Fibroblast of pulmonary artery (primary cell): Measurements from ENCODE around the gene MAP7.

Experiments
- DNase-seq: peaks from one replicate; pipeline ENCODE4 v3.0.0-alpha.2; 2010; ENCODE audit warnings: low read depth
- H3K4me3 ChIP-seq: replicated peaks from 2 replicates; pipeline ENCODE4 v1.5.1; 2011; ENCODE audit warnings: low read depth, mild to moderate bottlenecking, control low read depth, low read length, moderate library complexity
- TF ChIP-seq, protein P1 (sequence below): IDR thresholded peaks from 2 replicates; pipeline ENCODE4 v1.5.1; 2011; ENCODE audit warnings: mild to moderate bottlenecking, control low read depth, low read length, inconsistent platforms; ENCODE audit errors: missing control alignments

MAP7 gene

DNA sequence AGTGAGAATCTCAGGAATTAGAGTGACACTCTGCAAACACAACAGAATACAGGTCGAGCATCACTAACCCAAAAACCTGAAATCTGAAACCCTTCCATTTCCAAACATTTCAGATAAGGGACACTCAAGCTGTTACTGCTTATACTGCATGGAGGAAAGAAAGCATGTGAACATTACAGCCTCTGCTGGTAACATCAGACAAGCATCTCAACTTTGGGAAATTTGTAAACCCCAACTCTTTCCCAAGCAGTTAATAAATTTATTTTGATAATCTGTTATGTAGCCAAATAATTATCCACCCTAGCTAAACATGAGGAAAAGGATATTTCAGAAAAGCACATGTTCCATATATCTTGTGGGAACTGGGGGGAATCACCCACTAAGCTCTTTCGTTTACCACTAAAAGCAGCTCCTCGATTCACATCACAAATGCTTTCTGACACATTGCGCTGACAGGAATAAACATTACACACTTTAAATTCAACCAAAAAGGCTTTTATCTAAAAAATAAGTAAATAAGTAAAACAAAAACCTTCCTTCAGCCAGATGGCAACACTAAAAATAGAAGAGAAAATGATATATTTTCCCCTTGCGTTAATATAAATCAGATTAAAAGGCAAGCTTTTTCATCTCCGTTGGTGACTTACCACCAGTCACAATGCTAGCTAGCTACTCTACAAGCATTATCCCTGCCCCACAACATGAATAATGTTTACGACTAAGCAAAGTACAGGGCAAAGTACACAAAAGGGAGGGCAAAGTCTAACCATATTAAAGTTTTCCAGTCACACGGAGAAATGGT is 120.8 kb downstream of the MAP7 start:
- TF ChIP-seq, protein P1, sequence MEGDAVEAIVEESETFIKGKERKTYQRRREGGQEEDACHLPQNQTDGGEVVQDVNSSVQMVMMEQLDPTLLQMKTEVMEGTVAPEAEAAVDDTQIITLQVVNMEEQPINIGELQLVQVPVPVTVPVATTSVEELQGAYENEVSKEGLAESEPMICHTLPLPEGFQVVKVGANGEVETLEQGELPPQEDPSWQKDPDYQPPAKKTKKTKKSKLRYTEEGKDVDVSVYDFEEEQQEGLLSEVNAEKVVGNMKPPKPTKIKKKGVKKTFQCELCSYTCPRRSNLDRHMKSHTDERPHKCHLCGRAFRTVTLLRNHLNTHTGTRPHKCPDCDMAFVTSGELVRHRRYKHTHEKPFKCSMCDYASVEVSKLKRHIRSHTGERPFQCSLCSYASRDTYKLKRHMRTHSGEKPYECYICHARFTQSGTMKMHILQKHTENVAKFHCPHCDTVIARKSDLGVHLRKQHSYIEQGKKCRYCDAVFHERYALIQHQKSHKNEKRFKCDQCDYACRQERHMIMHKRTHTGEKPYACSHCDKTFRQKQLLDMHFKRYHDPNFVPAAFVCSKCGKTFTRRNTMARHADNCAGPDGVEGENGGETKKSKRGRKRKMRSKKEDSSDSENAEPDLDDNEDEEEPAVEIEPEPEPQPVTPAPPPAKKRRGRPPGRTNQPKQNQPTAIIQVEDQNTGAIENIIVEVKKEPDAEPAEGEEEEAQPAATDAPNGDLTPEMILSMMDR = no peak
- DNase-seq = no peak
- no peak overlapping the region for H3K4me3 ChIP-seq

DNA sequence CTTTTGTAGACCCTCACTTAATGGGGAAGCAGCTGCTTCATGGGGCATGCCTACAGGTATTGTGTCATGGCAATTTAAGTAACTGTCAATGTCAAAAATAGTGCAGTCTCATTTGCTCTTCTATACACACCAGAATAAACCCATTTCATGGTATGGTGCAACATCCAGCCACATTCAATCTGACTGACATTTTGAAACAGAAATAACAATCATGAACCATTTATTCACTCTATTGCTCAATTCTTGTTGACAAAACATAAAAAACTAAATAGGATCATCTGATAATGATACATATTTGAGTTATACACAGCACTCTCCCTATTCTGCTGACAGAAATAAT is 122.9 kb downstream of the MAP7 start:
- TF ChIP-seq, protein P1 = no peak
- no peak for DNase-seq
- H3K4me3 ChIP-seq = no peak overlapping the region

DNA sequence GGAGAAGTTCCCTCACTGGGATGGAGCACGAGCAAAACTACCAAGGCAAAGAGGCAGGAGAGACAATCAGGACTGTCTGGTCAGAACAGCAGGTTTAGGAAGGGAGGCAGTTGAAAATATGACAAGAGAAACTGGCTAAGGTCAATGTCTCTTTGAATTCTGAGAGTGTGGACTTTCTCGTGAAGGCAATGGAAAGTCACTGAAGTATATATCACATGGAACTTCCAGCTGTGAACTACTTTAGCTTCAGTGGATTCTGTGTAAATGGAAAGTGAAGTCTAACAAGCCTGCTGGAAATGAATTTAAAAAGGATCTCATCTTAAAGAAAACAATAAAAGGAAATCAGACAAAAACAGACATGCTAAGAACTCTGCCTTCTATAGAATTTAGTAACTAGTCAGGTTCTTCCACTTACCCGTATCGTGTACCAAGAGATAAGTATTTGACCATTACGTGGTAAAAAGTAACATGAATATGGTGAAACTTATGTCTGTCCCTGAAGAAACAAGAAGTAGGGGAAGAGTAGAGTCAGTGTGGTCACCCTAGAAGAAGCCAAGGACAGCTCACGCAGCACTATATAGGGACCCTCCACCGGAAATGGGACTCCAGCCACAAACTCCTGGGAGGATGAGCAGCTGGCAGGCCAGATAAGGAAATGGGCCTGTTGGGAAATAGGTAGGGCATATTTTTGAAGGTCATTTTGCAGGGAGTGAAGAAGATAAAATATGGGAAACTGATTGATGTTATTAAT is 123.4 kb downstream of the MAP7 start:
- DNase-seq = no peak
- TF ChIP-seq, protein P1 = no peak
- no peak overlapping the region for H3K4me3 ChIP-seq

DNA sequence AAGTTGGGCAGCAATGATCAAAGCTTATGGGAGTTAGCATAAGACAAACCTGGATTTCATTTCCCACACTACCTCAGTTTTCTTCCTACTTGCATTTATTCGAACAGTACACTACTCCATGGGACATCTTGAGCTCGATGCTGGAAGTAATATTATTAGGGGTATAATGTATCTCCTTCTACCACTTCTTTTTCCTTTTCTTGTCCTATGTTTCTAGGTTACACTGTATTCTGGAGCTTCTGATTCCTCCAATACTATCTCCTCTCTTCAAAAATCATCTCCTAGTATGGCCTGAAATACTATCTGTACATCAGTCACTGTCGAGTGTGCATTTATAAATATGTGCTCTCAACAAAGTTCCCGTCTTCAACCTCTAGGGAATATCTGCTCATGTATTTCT is 124.4 kb downstream of the MAP7 start:
- TF ChIP-seq, protein P1 = no peak
- H3K4me3 ChIP-seq = no peak overlapping the region
- no peak for DNase-seq

DNA sequence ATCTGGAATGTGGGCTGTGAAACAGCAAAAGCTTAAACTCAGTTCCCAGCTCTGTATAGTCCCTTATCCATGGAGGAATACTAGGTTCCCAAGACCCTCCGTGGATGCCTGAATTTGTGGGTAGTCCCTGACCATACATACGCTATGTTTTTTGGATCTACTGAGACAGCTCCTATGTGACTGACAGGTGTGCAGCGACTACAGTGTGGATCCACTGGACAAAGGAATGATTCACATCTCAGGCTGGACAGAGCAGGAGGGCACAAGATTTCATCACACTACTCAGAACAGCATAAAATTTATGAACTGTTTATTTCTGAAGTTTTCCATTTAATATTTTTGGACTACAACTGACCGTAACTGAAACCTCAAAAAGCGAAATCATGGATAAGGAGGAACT is 125.3 kb downstream of the MAP7 start:
- no peak for DNase-seq
- no peak overlapping the region for H3K4me3 ChIP-seq
- TF ChIP-seq, protein P1 = no peak

DNA sequence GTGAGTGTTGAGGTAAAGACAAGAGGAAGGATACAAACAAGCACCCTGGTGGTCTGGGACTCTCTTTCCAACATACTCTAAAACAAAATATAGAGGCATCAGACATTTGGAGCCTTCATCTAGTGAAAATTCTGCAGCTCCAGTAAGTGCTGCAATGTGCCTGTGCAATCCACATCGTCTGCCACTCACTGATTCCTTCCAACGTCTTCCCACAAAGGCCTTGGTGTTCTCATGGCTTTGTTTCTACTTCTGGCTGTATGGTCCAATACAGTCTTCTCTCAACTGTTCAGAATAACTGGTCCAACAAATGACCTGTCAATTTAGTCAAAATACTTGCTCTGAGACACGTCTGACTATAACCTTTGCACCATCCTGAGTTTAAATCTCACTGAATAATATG is 125.8 kb downstream of the MAP7 start:
- no peak overlapping the region for H3K4me3 ChIP-seq
- DNase-seq = no peak
- TF ChIP-seq, protein P1 = no peak
